Natural killer cell treated with Interleukin-12 subunit alpha and Interleukin-12 subunit beta and Interleukin-15 and Interleukin-18, amount 100 ng/mL, for 72 hours (primary cell): ENCODE data around the gene BOLL. TPM values are rescaled to one million over a fixed set of nuclear protein-coding genes. Genes with fewer than 3 reads are reported as not detected.
"Not testable (repeated sequence)": the region's sequence is repeated elsewhere in the genome, so short reads cannot be mapped to it uniquely, and the experiment has no call there.

Source experiments
- ATAC-seq, 2 donors: fragments of 150-1000 bp; cut with Tn5 transposase in 1 of 2; sonication (Bioruptor Pico), chemical (Tn5 transposase) in 1 of 2; 2 replicates each; pipeline ENCODE4 v1.10.0; 2021
- DNase-seq: peaks from one replicate; pipeline ENCODE4 v3.0.0; 2022; ENCODE audit warnings: low spot score
- H3K27ac Mint-ChIP-seq, 2 donors: 1 replicate in 1 of 2; 2 replicates in 1 of 2; pipeline ENCODE4 v1.8.0; 2022; ENCODE audit warnings: mixed read lengths in 2 of 2, mild to moderate bottlenecking in 1 of 2, moderate library complexity in 1 of 2
- H3K27me3 Mint-ChIP-seq, 2 donors: 1 replicate in 1 of 2; 2 replicates in 1 of 2; pipeline ENCODE4 v1.8.0; 2022; ENCODE audit warnings: mixed read lengths in 2 of 2
- H3K36me3 Mint-ChIP-seq: one replicate; pipeline ENCODE4 v1.8.0; 2022; ENCODE audit warnings: mixed read lengths
- H3K4me1 Mint-ChIP-seq, 2 donors: 1 replicate in 1 of 2; 2 replicates in 1 of 2; pipeline ENCODE4 v1.8.0; 2022; ENCODE audit warnings: low read depth in 2 of 2, mixed read lengths in 2 of 2, mild to moderate bottlenecking in 1 of 2
- H3K4me3 Mint-ChIP-seq: one replicate; pipeline ENCODE4 v1.8.0; 2022; ENCODE audit warnings: mixed read lengths
- H3K9me3 Mint-ChIP-seq: 2 replicates; pipeline ENCODE4 v1.8.0; 2022; ENCODE audit warnings: mixed read lengths
- total RNA-seq, 2 donors: library from RNA; stranded (reverse); gene quantifications; one replicate each; pipeline ENCODE4 v1.2.3, GENCODE V29; 2022

The BOLL gene
- total RNA-seq, 2 donors from 2014 or later, result not detected

- Mint-ChIP-seq H3K9me3 (peaks cover 4% of the 10 kb centered on the region), H3K4me1 (no peaks in the 10 kb centered on the region), H3K27ac (no peak overlapping the region), H3K4me3 (no peak overlapping the region), H3K36me3 (peaks cover 6% of the 10 kb centered on the region), H3K27me3 (peaks cover 19 to 36% of the 10 kb centered on the region in 2 donors)
- no peak for ATAC-seq
- DNase-seq, result no peak
Observed at GRCh38 chr2:197760293-197760657, 24.8 kb downstream of the BOLL start.

- peaks cover 4% of the 10 kb centered on the region for H3K9me3 Mint-ChIP-seq
- no peaks in the 10 kb centered on the region for H3K4me1 Mint-ChIP-seq
- ATAC-seq (peak in 1 of 2 donors; percentile 45), DNase-seq (no peak)
- H3K4me3 Mint-ChIP-seq, result no peak overlapping the region
- H3K27me3 Mint-ChIP-seq, result peaks cover 16 to 37% of the 10 kb centered on the region in 2 donors
- H3K36me3 Mint-ChIP-seq, result peaks cover 6% of the 10 kb centered on the region
- no peak overlapping the region for H3K27ac Mint-ChIP-seq
Observed at GRCh38 chr2:197759625-197760292, 25.4 kb downstream of the BOLL start.

- H3K9me3 Mint-ChIP-seq, result peaks cover 4% of the 10 kb centered on the region
- DNase-seq (no peak), ATAC-seq (no peak)
- H3K36me3 Mint-ChIP-seq, result peaks cover 6% of the 10 kb centered on the region
- H3K4me1 Mint-ChIP-seq, result no peaks in the 10 kb centered on the region
- no peak overlapping the region for H3K27ac Mint-ChIP-seq
- peaks cover 15 to 38% of the 10 kb centered on the region in 2 donors for H3K27me3 Mint-ChIP-seq
- H3K4me3 Mint-ChIP-seq, result no peak overlapping the region
Observed at GRCh38 chr2:197759013-197759412, 26.1 kb downstream of the BOLL start.

- Mint-ChIP-seq H3K4me3 (no peak overlapping the region), H3K36me3 (no peaks in the 10 kb centered on the region), H3K9me3 (no peaks in the 10 kb centered on the region), H3K4me1 (no peaks in the 10 kb centered on the region), H3K27ac (no peak overlapping the region), H3K27me3 (peaks cover 12 to 17% of the 10 kb centered on the region in 2 donors)
- DNase-seq (no peak), ATAC-seq (no peak)
Observed at GRCh38 chr2:197740200-197740599, 44.9 kb downstream of the BOLL start.

- ATAC-seq, H3K4me1 Mint-ChIP-seq, H3K36me3 Mint-ChIP-seq, H3K4me3 Mint-ChIP-seq, DNase-seq, H3K9me3 Mint-ChIP-seq, H3K27ac Mint-ChIP-seq, H3K27me3 Mint-ChIP-seq: not testable (repeated sequence)
Observed at GRCh38 chr2:197728555-197729544, 56.3 kb downstream of the BOLL start.

- ATAC-seq, result no peak
- Mint-ChIP-seq H3K4me1 (no peaks in the 10 kb centered on the region), H3K27ac (no peak overlapping the region), H3K4me3 (no peak overlapping the region), H3K36me3 (peaks cover 7% of the 10 kb centered on the region), H3K27me3 (no peaks in the 10 kb centered on the region), H3K9me3 (peaks cover 3% of the 10 kb centered on the region)
- no peak for DNase-seq
Observed at GRCh38 chr2:197727011-197727410, 58.1 kb downstream of the BOLL start.

GRCh38 chr2:197717863-197718262 lies 67.3 kb downstream of the BOLL start:
- no peak overlapping the region for H3K4me3 Mint-ChIP-seq
- H3K27me3 Mint-ChIP-seq, result no peaks in the 10 kb centered on the region
- ATAC-seq, result no peak
- DNase-seq, result no peak
- H3K4me1 Mint-ChIP-seq, result peaks cover 4 to 6% of the 10 kb centered on the region in 2 donors
- H3K36me3 Mint-ChIP-seq, result peaks cover 5% of the 10 kb centered on the region
- H3K27ac Mint-ChIP-seq, result no peak overlapping the region
- no peaks in the 10 kb centered on the region for H3K9me3 Mint-ChIP-seq

- peaks cover 22 to 31% of the 10 kb centered on the region in 2 donors for H3K4me1 Mint-ChIP-seq
- no peak overlapping the region for H3K4me3 Mint-ChIP-seq
- H3K27me3 Mint-ChIP-seq, result no peaks in the 10 kb centered on the region
- ATAC-seq, result no peak
- peaks cover 19% of the 10 kb centered on the region for H3K36me3 Mint-ChIP-seq
- H3K9me3 Mint-ChIP-seq, result no peaks in the 10 kb centered on the region
- DNase-seq, result no peak
- no peak overlapping the region for H3K27ac Mint-ChIP-seq
Observed at GRCh38 chr2:197713271-197713670, 71.8 kb downstream of the BOLL start.

- H3K27me3 Mint-ChIP-seq, result no peaks in the 10 kb centered on the region
- H3K9me3 Mint-ChIP-seq, result no peaks in the 10 kb centered on the region
- H3K4me3 Mint-ChIP-seq, result no peak overlapping the region
- H3K27ac Mint-ChIP-seq, result no peak overlapping the region
- ATAC-seq, result no peak
- H3K36me3 Mint-ChIP-seq, result peaks cover 19% of the 10 kb centered on the region
- no peak for DNase-seq
- H3K4me1 Mint-ChIP-seq, result peaks cover 31 to 38% of the 10 kb centered on the region in 2 donors
Observed at GRCh38 chr2:197711578-197711977, 73.5 kb downstream of the BOLL start.

- H3K36me3 Mint-ChIP-seq, result peaks cover 19% of the 10 kb centered on the region
- ATAC-seq, result peak in 1 of 2 donors; percentile 65
- no peak overlapping the region for H3K27ac Mint-ChIP-seq
Observed at GRCh38 chr2:197710424-197711042, 74.6 kb downstream of the BOLL start.

GRCh38 chr2:197709140-197709539 lies 76.0 kb downstream of the BOLL start:
- H3K27ac Mint-ChIP-seq, ATAC-seq, H3K9me3 Mint-ChIP-seq, H3K27me3 Mint-ChIP-seq, DNase-seq: not testable (repeated sequence)
- Mint-ChIP-seq H3K36me3 (peaks cover 19% of the 10 kb centered on the region), H3K4me3 (peak overlapping the region; percentile 54), H3K4me1 (peaks cover 39 to 43% of the 10 kb centered on the region in 2 donors)

More at GRCh38 chr2:197710424-197711042, 74.6 kb downstream of the BOLL start:
- no peaks in the 10 kb centered on the region for H3K27me3 Mint-ChIP-seq
- peak overlapping the region; percentile 54 for H3K4me3 Mint-ChIP-seq
- peaks cover 36 to 38% of the 10 kb centered on the region in 2 donors for H3K4me1 Mint-ChIP-seq
- no peaks in the 10 kb centered on the region for H3K9me3 Mint-ChIP-seq
- no peak for DNase-seq

GRCh38 chr2:197708331-197708730 lies 76.8 kb downstream of the BOLL start:
- Mint-ChIP-seq H3K4me1 (peaks cover 39 to 42% of the 10 kb centered on the region in 2 donors), H3K9me3 (no peaks in the 10 kb centered on the region), H3K4me3 (peak overlapping the region; percentile 54), H3K27ac (no peak overlapping the region), H3K36me3 (peaks cover 19% of the 10 kb centered on the region), H3K27me3 (no peaks in the 10 kb centered on the region)
- no peak for ATAC-seq
- DNase-seq, result no peak

GRCh38 chr2:197707316-197708213 lies 77.6 kb downstream of the BOLL start:
- no peak for ATAC-seq

More at GRCh38 chr2:197707316-197708213, 77.6 kb downstream of the BOLL start:
- peaks cover 16% of the 10 kb centered on the region for H3K36me3 Mint-ChIP-seq
- peak overlapping the region; percentile 83 for H3K4me3 Mint-ChIP-seq
- H3K9me3 Mint-ChIP-seq, result no peaks in the 10 kb centered on the region
- H3K27ac Mint-ChIP-seq, result no peak overlapping the region
- DNase-seq, result no peak
- H3K4me1 Mint-ChIP-seq, result peaks cover 35 to 36% of the 10 kb centered on the region in 2 donors
- peaks cover 1 to 5% of the 10 kb centered on the region in 2 donors for H3K27me3 Mint-ChIP-seq
